SK-N-SH (cell line): ENCODE results near the gene PUM1.

Experiments used
- CTCF ChIP-seq: fragments of 200-600 bp; sonication (generic); IDR thresholded peaks from 2 replicates; pipeline ENCODE4 v1.6.1; 2017; ENCODE audit warnings: antibody characterized with exemption, mild to moderate bottlenecking, moderate library complexity
- GABPA ChIP-seq: IDR thresholded peaks from 2 replicates; pipeline ENCODE4 v1.4.0; 2012; ENCODE audit warnings: low read depth, mild to moderate bottlenecking
- JUND ChIP-seq: IDR thresholded peaks from 2 replicates; pipeline ENCODE4 v1.4.0; 2012
- NRF1 ChIP-seq: IDR thresholded peaks from 2 replicates; pipeline ENCODE4 v1.6.1; 2012; ENCODE audit warnings: low read depth, mild to moderate bottlenecking, low read length
- REST ChIP-seq: IDR thresholded peaks from 2 replicates; pipeline ENCODE4 v1.6.1; 2012; ENCODE audit warnings: mild to moderate bottlenecking, low read depth, low read length, moderate library complexity
- RFX5 ChIP-seq: IDR thresholded peaks from 2 replicates; pipeline ENCODE4 v1.6.1; 2012; ENCODE audit warnings: mild to moderate bottlenecking, improper control_type of control experiment, low read length
- RXRA ChIP-seq: IDR thresholded peaks from 2 replicates; pipeline ENCODE4 v1.4.0; 2012; ENCODE audit warnings: low read depth, mild to moderate bottlenecking, borderline replicate concordance
- SIN3A ChIP-seq: IDR thresholded peaks from 2 replicates; pipeline ENCODE4 v1.6.1; 2012; ENCODE audit warnings: low read depth, mild to moderate bottlenecking, low read length, moderate library complexity, borderline replicate concordance
- TAF1 ChIP-seq: IDR thresholded peaks from 2 replicates; pipeline ENCODE4 v1.6.1; 2012; ENCODE audit warnings: low read depth, mild to moderate bottlenecking, low read length, moderate library complexity, borderline replicate concordance
- USF1 ChIP-seq: IDR thresholded peaks from 2 replicates; pipeline ENCODE4 v1.4.0; 2012; ENCODE audit warnings: low read depth, borderline replicate concordance

- TF ChIP-seq SIN3A = no peak
- no peak for TF ChIP-seq JUND
- TF ChIP-seq RFX5 = no peak
- TF ChIP-seq USF1 = no peak
- TF ChIP-seq CTCF = no peak
- TF ChIP-seq RXRA = no peak
- no peak for TF ChIP-seq NRF1
- TF ChIP-seq TAF1 = no peak
- no peak for TF ChIP-seq REST
- TF ChIP-seq GABPA = no peak
Measured at GRCh38 chr1:31032266-31032665, 33.3 kb downstream of the PUM1 start.
